Right ventricle myocardium inferior (tissue), 1 donor: ENCODE measurements around the gene CDH23. TPM values are rescaled to one million over a fixed set of nuclear protein-coding genes. Genes with fewer than 3 reads are reported as not detected.

ENCODE experiments used
- ATAC-seq: fragments of 200-7000 bp; cut with Tn5 transposase; one replicate; pipeline ENCODE4 v1.9.1; 2020; ENCODE audit warnings: mild to moderate bottlenecking, moderate library complexity
- DNase-seq: peaks from one replicate; pipeline ENCODE4 v3.0.0; 2021; ENCODE audit errors: missing footprints
- intact Hi-C: fragments of 100-400 bp; cut with DNase I; formaldehyde crosslinking; loops from one replicate; pipeline ENCODE4 v1.11.0; 2022
- total RNA-seq: library from RNA; stranded (reverse); fragmentation: NEBNext Ultra II Directional; extraction: Animal tissue kit (Norgen Biotek cat#: 25700); gene quantifications from one replicate; pipeline ENCODE4 v1.2.1, GENCODE V29; 2021
- donor health status: DM: no; HTN: yes; CAD: no; lungs with severe emphysema.

Gene CDH23
- total RNA-seq, 1 donor from 2014 or later: 4.8 TPM

GRCh38 chr10:71611131-71611530, 214.4 kb downstream of the CDH23 start:
- intact Hi-C loops: loop anchor here (5.0 kb wide), 1 partner anchor 96 kb away; no protein-coding TSS in a partner anchor
- no peak for ATAC-seq

DNA sequence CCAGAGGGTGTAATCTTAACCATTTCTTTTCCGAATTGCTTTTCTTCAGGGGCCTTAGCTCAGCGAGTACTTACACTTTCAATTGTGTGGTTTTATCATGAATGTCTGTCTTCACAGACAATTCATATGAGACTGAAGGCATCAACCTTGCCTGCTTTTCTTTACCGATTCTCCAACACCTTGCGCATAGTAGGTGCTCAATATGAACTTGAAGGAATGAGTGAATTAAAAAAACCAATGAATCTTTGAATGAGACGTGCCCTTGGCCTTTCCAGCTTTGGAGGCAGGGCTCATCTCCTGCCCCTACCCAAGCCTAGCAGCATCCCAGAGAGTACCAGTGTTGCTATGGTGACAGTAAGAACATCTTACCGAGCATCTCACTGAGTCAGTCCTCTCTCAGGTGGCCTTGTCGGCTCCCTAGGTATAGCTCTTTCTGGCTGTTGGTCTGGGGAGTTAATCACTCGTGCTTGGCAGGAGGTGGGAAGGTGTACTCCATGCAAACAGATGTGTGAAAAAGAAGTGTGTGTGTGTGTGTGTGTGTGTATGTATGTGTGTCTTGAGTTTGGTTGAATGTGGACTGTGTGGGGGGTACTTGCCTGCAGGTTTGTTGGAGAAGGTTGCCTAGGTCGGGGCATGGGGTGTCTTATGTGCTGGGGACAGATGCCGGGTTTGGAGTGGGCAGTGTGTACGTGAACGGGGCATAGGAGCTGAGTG, 215.1 kb downstream of the CDH23 start:
- no peak for ATAC-seq
- intact Hi-C loops: loop anchor here (5.0 kb wide), 1 partner anchor 95 kb away; no protein-coding TSS in a partner anchor
- DNase-seq: no peak

More at GRCh38 chr10:71611131-71611530, 214.4 kb downstream of the CDH23 start:
- DNase-seq: no peak

DNA sequence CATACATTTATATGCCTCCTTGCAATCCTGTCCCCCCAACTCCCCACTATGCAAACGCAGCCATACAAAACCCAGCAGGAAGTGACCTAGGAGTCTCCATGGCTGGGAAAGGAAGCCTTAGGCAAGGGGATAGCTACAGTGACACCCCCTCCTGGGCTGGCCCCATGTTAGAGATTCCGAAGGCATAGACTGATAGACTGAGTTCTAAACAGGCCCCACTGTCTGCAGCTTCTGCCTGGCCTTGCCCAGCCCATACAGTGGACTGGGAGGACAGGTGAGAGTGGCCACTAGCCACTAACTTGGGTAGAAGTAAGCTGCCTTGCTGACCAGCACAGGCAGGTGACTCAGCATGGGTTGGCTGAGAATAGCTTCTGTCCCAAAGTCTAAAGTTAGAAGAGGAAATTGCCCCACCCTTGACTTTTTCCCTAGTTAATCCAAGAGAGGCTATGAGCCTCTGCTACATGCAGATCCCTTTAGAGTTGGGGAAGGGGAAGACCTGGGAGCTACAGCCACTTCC, 216.6 kb downstream of the CDH23 start:
- no peak for DNase-seq
- peak; percentile 45 for ATAC-seq
- intact Hi-C loops: loop anchor here (5.0 kb wide), 1 partner anchor 94 kb away; no protein-coding TSS in a partner anchor

GRCh38 chr10:71613877-71614276, 217.2 kb downstream of the CDH23 start:
- DNase-seq (no peak), ATAC-seq (no peak)
- intact Hi-C loops: loop anchor here (5.0 kb wide), 1 partner anchor 93 kb away; no protein-coding TSS in a partner anchor

DNA sequence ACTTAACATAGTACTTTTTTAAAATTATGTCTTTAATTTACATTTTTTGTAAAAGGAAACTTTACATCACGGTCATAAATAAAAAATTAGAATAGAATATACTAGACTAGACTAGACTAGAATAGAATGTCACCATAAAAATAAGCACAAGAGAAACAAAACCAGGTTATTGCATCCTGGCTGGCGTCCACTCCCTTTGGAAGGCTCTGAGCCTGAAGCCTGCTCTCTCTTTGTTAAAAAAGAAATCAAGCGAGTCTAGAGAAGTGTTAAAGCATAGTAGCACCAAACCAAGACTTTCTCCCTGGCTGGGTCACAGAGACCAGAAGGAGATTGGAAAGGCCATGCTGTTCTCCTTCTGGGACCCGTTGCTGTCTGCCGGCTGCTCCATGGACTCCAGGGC, 218.2 kb downstream of the CDH23 start:
- DNase-seq: no peak
- intact Hi-C loops: loop anchor here (5.0 kb wide), 1 partner anchor 92 kb away; no protein-coding TSS in a partner anchor
- no peak for ATAC-seq

DNA sequence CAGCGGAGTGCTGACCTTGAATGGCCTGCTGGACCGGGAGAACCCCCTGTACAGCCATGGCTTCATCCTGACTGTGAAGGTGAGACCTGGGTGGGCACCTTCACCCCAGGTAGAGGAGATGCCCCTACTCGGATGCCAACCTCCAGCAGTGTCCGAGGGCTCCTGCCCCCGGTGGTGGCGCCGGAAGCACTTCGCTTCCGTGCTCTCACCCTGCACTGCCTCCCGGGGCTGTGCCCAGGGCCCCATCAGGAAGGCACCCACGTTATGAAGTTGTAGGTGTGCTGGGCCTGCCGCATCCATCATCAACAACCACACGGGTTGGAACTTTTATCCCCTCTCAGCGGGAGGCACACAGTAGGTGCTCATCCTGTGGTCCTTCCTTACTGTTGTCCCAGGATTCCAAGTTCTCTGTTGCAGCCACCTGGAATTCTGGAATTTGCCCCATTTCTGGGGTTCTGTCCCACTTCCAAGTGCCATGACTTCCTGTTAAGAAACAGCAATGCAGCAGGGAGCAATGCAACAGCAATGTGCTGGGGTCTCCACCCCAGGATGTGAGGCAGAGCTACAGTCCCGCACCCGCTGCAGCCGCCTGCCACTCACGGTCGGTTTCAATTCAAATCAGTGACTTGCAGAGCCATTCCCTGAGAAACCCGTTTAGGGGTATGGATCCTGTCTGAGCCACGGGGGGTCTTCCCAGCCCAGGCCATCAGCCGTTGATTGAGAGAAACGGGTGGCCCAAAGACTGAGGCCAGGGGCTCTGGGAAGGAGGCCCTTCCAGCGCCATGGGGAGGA, 219.0 kb downstream of the CDH23 start:
- DNase-seq (no peak), ATAC-seq (no peak)
- intact Hi-C loops: no loop called here

- ATAC-seq: no peak
- no peak for DNase-seq
- intact Hi-C loops: no loop called here
Observed at GRCh38 chr10:71616817-71617654, 220.3 kb downstream of the CDH23 start.

- intact Hi-C loops: no loop called here
- no peak for DNase-seq
- no peak for ATAC-seq
Observed at GRCh38 chr10:71618176-71618575, 221.5 kb downstream of the CDH23 start.

- intact Hi-C loops: no loop called here
- ATAC-seq (no peak), DNase-seq (no peak)
Observed at GRCh38 chr10:71618598-71618997, 221.9 kb downstream of the CDH23 start.

GRCh38 chr10:71620642-71621041, 223.9 kb downstream of the CDH23 start:
- intact Hi-C loops: loop anchor here (5.0 kb wide), 1 partner anchor 303 kb away; the partner anchor contains the start of gene SLC29A3
- DNase-seq (no peak), ATAC-seq (no peak)

- DNase-seq: no peak
- ATAC-seq: peak; percentile 63
- intact Hi-C loops: loop anchor here (5.0 kb wide), 1 partner anchor 304 kb away; the partner anchor contains the start of gene SLC29A3
Observed at GRCh38 chr10:71621231-71622153, 224.8 kb downstream of the CDH23 start.

DNA sequence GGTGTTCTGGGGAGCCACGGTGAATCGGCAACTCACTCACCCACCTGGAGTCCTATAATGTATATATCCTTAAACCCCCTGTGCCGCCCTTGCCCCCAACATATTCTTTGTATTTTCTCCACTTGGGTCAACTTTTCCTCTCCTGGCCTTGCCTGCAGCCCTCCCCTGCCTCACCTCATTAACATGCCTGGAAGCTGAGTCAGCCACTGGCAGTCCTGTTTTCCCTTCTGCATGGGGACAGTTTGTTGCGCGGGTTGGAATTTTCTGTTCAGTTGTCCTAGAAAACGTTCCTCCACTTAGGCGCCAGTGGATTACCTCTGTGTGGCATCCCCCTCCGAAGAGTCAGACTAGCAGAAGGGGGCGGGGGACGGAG, 225.4 kb downstream of the CDH23 start:
- intact Hi-C loops: loop anchor here (5.0 kb wide), 1 partner anchor 305 kb away; the partner anchor contains the start of gene SLC29A3
- ATAC-seq: peak; percentile 27
- no peak for DNase-seq

GRCh38 chr10:71622616-71623015, 225.9 kb downstream of the CDH23 start:
- intact Hi-C loops: loop anchor here (5.0 kb wide), 1 partner anchor 305 kb away; the partner anchor contains the start of gene SLC29A3
- DNase-seq (no peak), ATAC-seq (no peak)

GRCh38 chr10:71623098-71623985, 226.6 kb downstream of the CDH23 start:
- intact Hi-C loops: loop anchor here (5.0 kb wide), 1 partner anchor 306 kb away; the partner anchor contains the start of gene SLC29A3
- DNase-seq: no peak
- peak; percentile 24 for ATAC-seq

DNA sequence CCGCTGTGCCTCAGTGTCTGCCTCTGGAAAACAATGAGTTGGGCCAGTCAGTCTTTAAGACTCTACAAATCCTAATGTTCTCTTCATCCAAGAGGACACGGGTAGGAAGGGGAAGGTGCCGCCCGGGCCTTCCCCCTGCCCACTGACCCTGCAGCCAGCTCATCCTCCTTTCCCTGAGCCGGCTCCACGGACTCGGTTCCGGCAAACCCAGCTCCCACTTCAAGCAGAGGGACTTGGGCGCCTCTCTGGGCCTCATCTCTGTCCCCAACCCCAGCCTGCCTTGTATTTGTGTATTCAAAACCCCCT, 227.2 kb downstream of the CDH23 start:
- DNase-seq (no peak), ATAC-seq (no peak)
- intact Hi-C loops: loop anchor here (5.0 kb wide), 1 partner anchor 307 kb away; the partner anchor contains the start of gene SLC29A3

DNA sequence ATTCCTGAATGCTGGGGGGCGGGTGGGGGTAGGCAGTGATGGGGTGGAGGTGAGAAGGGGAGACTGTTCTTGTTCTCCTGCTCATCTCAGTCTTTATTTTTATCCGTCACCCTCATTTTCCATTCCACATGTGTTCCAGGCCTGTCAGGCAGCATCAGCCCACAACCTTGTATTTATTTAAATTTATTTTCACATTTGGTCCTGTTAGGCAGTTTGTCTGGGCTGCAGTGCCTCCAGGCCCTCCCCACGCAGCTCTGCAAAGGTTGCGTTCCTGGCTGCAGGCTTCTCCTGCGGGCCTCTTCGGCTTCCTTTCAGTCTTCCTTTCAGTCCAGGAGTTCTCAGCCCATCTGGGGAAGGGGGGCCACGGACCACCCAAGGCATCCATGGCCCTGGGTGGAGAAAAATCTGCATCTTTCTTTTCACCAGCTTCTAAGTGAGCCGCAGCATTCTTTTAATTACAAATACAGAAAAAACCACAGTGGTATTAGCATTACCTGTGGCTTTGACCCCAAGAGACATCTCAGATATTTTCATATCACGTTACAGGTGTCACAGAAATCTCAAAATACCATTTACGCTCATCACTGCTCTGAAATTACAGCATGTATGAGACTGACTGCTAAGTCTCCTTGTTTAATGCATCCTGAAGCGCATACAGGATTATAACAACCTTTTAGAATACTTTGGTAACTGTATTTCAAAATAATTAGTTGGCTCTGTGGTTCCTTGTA, 228.9 kb downstream of the CDH23 start:
- no peak for ATAC-seq
- DNase-seq: no peak
- intact Hi-C loops: no loop called here
